ENCODE results near the gene SELE.
"Not testable (repeated sequence)": the region's sequence is repeated elsewhere in the genome, so short reads cannot be mapped to it uniquely, and the experiment has no call there.

SELE gene

DNA sequence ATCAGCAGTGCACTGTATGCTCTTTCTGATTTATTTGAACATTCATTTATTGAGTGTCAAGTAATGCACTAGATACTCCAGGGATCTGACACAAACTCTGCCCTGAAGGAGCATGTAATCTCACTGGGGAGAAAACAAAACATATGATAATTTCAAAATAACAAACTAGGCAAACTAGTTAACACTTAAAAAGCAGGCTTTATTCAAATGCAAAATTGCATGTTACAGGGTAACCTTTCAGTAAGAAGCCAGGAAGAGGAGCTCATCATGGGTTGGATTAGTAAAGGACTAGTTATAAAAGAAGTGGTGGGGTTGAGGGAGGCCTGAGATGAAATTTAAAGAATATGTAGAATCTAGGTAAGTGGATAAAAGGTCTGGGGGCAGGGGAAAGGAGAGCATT is 43.4 kb downstream of the SELE start:
- DNase-seq (ENCODE audit: extremely low spot score): no peak
- TF ChIP-seq, protein P1, sequence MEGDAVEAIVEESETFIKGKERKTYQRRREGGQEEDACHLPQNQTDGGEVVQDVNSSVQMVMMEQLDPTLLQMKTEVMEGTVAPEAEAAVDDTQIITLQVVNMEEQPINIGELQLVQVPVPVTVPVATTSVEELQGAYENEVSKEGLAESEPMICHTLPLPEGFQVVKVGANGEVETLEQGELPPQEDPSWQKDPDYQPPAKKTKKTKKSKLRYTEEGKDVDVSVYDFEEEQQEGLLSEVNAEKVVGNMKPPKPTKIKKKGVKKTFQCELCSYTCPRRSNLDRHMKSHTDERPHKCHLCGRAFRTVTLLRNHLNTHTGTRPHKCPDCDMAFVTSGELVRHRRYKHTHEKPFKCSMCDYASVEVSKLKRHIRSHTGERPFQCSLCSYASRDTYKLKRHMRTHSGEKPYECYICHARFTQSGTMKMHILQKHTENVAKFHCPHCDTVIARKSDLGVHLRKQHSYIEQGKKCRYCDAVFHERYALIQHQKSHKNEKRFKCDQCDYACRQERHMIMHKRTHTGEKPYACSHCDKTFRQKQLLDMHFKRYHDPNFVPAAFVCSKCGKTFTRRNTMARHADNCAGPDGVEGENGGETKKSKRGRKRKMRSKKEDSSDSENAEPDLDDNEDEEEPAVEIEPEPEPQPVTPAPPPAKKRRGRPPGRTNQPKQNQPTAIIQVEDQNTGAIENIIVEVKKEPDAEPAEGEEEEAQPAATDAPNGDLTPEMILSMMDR (IDR thresholded peaks at IDR 0.05; ENCODE audit: control extremely low read depth, extremely low read depth, low read depth, missing control alignments): no peak
- ChIA-PET POLR2A (no interaction called here), CTCF (interaction anchor here (0.9 to 4.5 kb wide), 3 partner anchors 8 to 22 kb away, joined by 3 to 19 read pairs (median 6); no protein-coding TSS in a partner anchor)

DNA sequence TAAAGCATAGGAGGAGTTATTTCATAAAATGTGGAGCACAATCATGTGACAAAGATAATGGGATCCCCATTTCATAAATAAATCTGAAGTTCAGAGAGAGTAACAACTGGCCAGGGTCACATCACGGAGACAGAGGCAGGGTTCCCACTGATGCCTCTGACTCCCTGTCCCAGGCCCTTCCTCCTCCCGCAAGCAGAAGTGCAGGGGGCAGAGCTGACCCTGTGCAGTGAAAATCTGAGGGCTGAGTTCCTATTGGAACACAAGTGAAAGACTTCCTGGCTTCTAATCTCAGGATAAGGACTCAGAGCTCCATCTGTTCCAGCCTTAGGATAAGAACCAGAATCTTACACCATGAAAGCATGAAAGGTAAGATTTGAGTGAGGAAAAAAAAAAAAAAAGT is 44.5 kb downstream of the SELE start:
- TF ChIP-seq, protein P1 (IDR thresholded peaks at IDR 0.05; ENCODE audit: control extremely low read depth, extremely low read depth, low read depth, missing control alignments): no peak
- DNase-seq (ENCODE audit: extremely low spot score): no peak
- ChIA-PET POLR2A (no interaction called here), CTCF (interaction anchor here (1.6 to 4.5 kb wide), 3 partner anchors 7 to 23 kb away, joined by 3 to 19 read pairs (median 6); no protein-coding TSS in a partner anchor)

DNA sequence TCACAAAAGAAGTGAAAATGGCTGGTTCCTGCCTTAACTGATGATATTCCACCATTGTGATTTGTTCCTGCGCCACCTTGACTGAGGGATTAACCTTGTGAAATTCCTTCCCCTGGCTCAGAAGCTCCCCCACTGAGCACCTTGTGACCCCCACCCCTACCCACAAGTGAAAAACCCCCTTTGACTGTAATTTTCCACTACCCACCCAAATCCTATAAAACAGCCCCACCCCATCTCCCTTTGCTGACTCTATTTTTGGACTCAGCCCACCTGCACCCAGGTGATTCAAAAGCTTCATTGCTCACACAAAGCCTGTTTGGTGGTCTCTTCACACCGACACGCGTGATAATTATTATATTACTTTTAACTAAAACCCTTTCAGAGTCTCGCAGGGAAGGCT is 45.5 kb downstream of the SELE start:
- DNase-seq (ENCODE audit: extremely low spot score); POLR2A ChIA-PET: not testable (repeated sequence)
- CTCF ChIA-PET: interaction anchor here (1.6 kb wide), 1 partner anchor 10 kb away, joined by 3 read pairs; no protein-coding TSS in a partner anchor

DNA sequence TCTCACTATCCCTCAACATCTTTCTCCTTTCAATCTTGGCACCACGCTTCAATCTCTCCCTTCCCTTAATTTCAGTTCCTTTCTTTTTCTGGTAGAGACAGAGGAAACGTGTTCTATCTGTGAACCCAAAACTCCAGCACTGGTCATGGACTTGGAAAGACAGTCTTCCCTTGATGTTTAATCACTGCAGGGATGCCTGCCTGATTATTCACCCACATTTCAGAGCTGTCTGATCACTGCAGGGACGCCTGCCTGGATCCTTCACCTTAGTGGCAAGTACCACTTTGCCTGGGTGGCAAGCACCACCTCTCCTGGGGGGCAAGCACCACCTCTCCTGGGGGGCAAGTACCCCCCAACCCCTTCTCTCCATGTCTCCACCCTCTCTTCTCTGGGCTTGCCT is 50.2 kb downstream of the SELE start:
- TF ChIP-seq, protein P1 (IDR thresholded peaks at IDR 0.05; ENCODE audit: control extremely low read depth, extremely low read depth, low read depth, missing control alignments): no peak
- CTCF ChIA-PET: interaction anchor here (3.8 kb wide), 1 partner anchor 8 kb away, joined by 19 read pairs; no protein-coding TSS in a partner anchor

DNA sequence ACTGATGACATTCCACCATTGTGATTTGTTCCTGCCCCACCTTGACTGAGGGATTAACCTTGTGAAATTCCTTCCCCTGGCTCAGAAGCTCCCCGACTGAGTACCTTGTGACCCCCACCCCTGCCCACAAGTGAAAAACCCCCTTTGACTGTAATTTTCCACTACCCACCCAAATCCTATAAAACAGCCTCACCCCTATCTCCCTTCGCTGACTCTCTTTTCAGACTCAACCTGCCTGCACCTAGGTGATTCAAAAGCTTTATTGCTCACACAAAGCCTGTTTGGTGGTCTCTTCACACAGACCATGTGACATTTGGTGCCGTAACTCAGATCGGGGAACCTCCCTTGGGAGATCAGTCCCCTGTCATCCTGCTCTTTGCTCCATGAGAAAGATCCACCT is 50.7 kb downstream of the SELE start:
- DNase-seq (ENCODE audit: extremely low spot score); POLR2A ChIA-PET: not testable (repeated sequence)
- CTCF ChIA-PET: interaction anchor here (1.2 to 3.8 kb wide), 4 partner anchors 8 to 29 kb away, joined by 3 to 19 read pairs (median 10); no protein-coding TSS in a partner anchor

More for the DNA sequence above, 50.2 kb downstream of the SELE start:
- DNase-seq (ENCODE audit: extremely low spot score): no peak
- POLR2A ChIA-PET: no interaction called here

DNA sequence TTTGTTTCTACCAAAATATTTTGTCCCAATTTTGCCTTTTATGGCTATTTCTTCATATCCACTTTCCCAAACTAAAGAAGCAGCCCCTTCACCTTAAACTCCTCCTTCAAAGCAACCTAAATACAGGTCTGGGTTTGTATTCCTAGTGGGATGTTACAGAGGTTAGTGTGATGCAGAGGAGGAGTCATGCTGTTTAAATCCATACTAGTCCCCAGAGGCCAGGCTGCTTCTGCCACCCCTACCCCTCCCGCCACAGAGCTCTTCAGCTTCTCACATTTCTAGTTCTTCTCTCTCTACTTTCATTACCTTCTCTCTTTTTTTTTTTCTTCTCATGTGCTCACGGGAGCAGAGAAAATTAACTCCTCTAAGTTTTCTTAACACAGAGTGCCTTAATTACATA is 51.8 kb downstream of the SELE start:
- ChIA-PET CTCF (interaction anchor here (0.7 to 3.8 kb wide), 10 partner anchors 9 to 136 kb away, joined by 3 to 19 read pairs (median 4); no protein-coding TSS in a partner anchor), POLR2A (no interaction called here)
- no peak for DNase-seq (ENCODE audit: extremely low spot score)
- TF ChIP-seq, protein P1 (IDR thresholded peaks at IDR 0.05; ENCODE audit: control extremely low read depth, extremely low read depth, low read depth, missing control alignments): no peak

DNA sequence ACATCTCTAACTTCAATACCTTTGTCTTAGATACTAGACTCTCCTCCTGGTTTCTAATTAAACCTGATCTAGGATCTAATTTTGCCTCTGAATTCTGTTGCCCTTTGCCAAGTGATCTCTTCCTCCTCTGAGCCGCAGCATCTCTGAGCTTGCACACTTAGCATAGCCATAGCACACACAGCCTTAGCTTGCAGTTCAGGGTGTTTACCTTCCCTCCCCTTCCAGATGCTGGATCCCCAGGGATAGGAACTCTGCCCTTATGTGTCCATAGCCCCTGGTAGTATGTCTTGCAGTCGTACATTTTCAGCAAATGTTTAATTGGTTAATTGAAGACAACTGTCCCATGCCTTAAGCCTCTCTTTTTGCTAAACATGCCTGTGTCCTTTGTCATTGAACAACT is 52.7 kb downstream of the SELE start:
- no peak for DNase-seq (ENCODE audit: extremely low spot score)
- ChIA-PET CTCF (interaction anchor here (1.0 to 3.8 kb wide), 9 partner anchors 10 to 79 kb away, joined by 3 to 19 read pairs (median 5); no protein-coding TSS in a partner anchor), POLR2A (no interaction called here)
- TF ChIP-seq, protein P1 (IDR thresholded peaks at IDR 0.05; ENCODE audit: control extremely low read depth, extremely low read depth, low read depth, missing control alignments): no peak

Data from GM10248 (cell line).